NCI-H526 (cell line): Measurements from ENCODE around the gene ST6GALNAC5.
A peak's percentile ranks its signal among the peaks of the same experiment; 100 is the strongest.
"Not testable (repeated sequence)": the region's sequence is repeated elsewhere in the genome, so short reads cannot be mapped to it uniquely, and the experiment has no call there.

Experiments used
- DNase-seq, 2 experiments: peaks; one replicate each; lab custom pipeline; 2025; lab: John Stamatoyannopoulos, UW

Gene ST6GALNAC5

GRCh38 chr1:76866566-76866965 is 714 bp upstream of the ST6GALNAC5 start:
- no peak for DNase-seq

DNA sequence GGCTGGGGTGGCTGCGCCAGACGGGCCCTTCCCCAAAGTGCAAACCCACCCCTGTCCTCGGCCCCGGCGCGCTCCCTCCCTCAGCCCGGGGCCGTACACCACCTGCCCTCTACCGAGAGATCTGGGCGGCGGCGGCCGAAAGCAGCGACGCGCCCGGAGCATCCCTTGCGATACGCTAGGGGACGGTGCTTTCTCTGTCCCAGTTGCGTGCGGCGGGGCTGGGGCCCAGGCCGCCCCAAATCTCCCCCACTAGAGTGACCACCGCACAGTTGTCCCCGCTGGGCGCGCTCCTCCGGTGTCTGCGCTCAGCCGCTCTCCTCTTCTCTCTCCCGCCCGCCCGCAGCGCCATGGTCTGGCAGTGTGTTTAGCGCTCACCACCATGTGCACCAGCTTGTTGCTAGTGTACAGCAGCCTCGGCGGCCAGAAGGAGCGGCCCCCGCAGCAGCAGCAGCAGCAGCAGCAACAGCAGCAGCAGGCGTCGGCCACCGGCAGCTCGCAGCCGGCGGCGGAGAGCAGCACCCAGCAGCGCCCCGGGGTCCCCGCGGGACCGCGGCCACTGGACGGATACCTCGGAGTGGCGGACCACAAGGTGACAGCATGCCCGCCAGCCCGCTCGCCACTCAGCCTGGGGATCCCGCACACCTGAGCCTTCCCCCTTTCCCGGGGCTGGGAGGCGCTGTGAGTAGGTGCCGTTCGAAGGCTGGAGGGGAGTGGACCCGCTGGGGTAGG is 1.0 kb downstream of the ST6GALNAC5 start:
- DNase-seq, result peak; percentile 63 to 91

DNA sequence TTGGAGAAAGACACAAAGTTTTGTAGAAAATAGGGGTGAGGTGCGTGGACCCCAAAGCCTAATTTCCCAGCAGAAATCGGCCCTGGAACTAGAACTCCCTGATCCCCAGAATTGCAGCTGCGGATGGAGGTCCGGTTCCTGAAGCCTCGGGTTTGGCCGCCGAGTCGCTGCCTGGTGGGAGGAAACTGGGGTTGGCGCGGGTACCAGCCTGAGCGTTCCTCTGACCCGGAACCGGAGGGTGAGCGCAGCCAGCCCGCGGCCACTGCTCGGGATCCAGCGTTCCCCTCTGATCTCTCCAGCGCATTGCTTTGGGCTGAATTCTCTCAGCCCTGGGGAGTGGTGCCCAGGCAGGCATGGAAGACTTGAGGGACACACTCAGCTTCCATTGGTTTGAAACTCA is 1.6 kb downstream of the ST6GALNAC5 start:
- peak in 1 of 2 experiments; percentile 69 for DNase-seq

- no peak for DNase-seq
Observed at GRCh38 chr1:76870037-76870436, 2.8 kb downstream of the ST6GALNAC5 start.

- DNase-seq, result no peak
Observed at GRCh38 chr1:76871355-76871974, 4.2 kb downstream of the ST6GALNAC5 start.

DNA sequence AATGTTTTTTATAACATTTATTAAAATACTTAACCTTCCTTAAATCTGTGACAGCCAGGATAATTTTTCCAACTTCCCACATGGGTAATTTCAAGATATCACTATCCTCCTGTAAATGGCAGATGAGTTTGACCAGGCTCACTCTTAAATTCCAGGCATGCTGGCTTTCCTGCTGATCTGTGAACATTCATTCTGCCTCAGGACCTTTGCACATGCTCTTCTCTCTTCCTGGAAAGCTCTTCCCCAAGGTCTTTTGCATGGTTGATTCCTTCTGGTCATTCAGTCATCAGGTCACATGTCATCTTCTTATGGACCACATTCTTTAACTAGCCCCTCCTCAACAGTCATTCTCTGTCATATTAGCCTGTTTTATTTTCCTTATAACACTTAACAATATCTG is 5.7 kb downstream of the ST6GALNAC5 start:
- DNase-seq, result no peak

DNA sequence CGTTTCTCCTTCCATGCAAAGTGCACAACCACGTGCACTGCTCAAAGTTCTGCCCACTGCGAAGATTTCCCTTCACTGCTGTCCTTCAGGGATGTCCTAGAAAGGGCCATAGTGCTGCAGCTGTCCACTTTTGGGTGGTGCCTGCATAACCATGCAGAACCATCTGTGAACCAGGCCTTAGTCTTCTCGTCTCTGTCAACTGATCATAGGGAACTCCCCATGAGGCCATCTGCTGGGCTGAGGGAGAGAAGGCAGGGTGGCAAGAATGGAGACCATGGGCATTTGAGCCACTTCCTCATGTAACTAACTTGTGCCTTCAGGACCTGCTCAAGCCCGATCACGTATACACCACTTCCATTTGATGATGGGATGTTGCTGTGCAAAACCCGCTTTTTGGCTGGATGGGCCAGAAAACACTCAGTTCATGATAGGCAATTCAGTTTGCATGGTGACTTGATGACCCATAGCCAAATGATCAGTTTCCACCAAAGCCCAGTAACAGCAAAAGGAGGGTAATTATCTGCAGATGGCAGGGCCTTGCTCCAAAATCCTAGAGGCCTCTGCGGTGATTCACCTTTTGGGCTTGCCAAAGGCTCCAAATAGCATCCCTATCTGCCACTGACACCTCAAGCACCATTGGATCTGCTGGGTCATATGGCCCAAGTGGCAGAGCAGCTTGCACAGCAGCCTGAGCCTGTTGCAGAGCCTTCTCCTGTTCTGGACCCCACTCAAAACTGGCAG is 9.5 kb downstream of the ST6GALNAC5 start:
- DNase-seq, result no peak

GRCh38 chr1:76879014-76879413 is 11.7 kb downstream of the ST6GALNAC5 start:
- not testable (repeated sequence) for DNase-seq

DNA sequence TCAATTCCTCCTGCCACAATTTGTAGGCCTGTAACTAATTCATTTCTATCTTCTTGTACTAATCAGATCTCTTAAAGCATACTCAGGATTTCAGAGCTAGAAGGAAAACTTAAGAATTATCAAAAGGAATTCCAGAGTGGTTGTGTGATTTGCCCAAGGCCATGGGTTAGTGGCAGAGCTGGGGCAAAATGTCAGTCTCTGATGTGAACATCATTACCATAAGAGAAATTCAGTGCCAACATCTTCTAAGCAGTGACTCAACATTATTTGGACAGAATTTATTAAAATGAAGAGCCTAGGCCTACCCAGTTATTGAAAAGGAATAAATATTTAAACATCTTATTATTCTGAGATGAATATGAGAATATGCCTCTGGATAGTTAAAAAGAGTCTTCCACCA is 14.5 kb downstream of the ST6GALNAC5 start:
- DNase-seq, result no peak

DNA sequence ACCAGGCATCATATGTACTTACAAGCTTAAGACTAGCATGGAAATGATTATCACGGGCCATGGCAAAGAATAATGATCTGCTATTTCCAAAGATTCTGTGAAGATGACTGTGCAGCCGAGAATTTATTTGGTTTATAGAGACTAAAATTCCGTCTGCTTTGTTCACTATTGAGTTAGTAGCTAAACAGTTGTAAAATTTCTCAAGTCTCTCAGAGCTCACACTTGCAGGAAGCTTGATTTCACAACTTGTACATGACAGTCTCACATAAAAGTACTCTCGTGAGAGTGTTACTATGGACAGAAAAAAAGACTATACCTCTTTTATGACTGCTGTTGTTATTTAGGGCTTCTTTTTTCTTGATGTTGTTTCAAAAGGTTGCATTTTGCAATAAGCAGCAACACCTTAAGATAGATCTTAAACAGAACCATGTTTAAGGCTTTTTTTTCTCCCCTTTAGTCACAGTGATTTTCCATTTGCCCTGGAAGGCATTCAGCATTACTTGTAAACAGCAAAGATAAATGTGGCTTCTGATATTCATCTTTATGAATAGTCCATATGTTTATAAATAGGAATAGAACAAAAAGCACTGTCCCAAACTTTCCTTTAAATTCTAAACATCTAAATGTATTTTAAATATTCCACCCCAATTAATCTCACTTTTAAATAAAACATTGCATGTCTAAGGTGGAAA is 24.8 kb downstream of the ST6GALNAC5 start:
- no peak for DNase-seq

DNA sequence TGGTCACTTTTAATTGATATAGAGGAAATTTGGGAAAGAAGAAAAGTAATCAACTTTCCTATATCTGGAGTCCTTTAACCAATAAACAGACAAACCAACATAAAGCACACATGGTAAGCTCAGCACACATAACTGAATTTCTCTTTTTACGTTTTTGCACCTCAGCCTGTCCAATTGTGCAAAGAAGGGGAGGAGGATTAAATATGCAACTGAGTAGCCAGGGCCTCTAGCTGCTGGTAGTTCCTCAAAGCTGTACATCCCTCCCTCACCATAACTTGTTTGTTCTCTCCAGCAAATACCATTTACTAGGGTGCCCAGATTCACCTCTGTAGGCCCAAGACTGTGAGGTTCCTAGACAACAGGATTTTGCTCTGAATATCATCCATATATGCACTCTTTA is 25.4 kb downstream of the ST6GALNAC5 start:
- DNase-seq, result no peak

DNA sequence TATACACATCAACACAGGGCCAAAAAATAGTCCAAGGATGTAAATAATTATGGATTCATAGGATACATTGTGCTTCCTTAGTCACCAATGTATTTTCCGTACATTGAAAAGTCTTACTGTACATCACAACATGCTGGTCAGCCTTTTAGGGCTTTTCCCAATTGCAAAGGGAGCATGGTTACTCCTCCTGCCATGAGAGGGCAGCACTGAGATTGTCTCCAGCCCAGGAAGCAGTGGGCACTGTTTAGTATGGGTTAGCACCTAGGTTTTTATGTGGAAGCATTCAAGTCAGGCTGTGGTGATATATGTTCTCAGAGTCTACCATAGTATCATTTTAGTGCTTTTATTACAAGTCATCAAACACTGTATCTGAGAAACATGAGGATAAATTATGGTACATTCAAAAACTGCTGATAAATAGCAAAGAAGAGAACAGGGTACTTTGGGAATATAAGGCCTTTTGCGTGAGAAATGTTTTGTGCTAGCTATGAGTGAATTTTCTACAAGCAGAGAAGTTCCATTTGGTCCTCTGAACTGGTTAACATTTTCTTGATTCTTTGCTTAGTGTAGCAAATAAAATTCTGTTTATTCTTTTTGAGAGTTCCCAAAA is 34.0 kb downstream of the ST6GALNAC5 start:
- peak in 1 of 2 experiments; percentile 35 for DNase-seq

DNA sequence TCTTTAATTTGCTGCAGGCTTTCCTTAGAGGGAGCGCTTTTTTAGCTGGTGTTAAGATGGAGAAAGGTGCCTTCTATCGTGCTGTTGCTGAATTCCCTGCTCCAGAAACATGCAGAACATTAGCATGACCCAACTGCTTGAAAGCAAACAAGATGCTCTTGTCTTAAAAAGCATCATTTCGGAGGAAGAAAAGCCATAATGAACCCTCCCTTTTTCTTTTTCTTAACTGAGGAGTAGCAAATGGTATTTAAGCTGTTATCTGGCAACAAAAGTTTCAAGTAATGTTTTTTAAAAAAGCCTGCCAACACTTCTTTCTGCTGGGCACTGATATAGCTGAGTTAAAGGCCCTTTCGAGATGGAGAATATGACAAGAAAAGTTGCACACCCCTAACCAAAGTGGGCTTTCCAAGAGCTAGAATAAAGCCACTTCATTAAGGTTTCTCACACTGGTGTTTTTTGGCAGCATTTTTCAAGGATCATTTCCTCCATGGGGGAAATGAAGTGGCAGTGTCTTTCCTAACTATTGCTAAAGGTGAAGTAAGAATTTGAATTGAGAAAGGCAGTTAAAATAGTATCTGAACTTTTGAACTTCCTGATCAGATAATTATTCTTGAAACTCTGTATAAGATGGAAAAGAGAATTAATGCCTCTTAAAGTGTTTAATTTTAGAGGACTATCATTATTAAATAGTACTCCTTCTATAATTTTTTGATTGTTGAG is 38.8 kb downstream of the ST6GALNAC5 start:
- no peak for DNase-seq

- no peak for DNase-seq
Observed at GRCh38 chr1:76909311-76909710, 42.0 kb downstream of the ST6GALNAC5 start.

DNA sequence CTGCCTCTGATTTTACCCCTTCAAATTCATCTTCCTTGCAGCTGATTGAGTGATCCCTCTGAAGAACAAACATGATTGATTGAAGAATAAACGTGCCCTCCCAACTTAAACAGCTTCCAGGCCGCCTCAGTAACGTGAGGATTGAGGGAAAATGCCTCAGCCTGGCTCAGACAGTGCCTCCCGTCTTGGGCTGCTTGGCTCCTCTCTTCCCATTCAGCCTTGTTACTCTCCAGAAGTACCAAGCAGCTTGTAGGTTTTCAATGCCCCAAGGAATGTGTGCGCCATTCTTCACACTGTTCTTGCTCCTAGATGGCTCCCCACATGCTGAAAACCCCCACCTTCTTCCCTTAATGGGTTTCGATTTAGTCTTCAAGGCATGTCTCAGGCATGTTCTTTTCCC is 51.8 kb downstream of the ST6GALNAC5 start:
- no peak for DNase-seq

DNA sequence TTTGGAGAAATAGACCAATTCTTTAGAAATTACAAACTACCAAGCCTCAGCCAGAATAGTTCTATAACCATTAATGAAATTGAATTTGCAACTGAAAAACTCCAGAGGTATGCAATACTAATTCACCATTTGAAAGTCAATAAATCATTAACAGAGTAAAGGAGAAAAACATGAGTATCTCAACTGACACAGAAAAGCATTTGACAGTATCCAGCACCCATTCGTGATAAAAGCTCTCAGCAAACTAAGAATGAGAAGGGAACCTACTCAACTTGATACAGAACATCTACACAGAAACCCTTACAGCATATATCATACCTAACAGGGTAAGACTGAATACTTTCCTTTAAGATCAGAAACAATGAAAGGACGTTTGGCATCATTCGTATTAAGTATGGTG is 54.3 kb downstream of the ST6GALNAC5 start:
- DNase-seq, result no peak

- DNase-seq, result no peak
Observed at GRCh38 chr1:76925825-76926224, 58.5 kb downstream of the ST6GALNAC5 start.

DNA sequence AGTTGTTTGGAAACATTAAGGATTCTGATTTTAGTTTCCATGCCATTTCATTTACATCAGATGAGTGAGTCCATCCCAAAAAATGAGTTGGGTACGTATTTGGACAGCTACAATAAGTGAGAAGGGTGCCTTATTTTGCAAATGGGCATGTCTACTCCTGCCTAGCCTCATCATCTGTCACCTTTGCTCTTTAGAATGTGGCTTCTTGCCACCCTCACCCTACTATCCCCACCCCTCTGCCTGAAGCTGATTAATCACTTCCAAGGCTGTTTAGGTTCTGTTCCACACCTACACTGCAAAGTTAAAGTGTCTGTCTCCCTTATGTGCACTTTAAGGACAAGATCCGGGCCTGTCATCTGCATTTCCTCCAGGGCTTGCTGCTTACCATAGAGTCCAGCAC is 61.2 kb downstream of the ST6GALNAC5 start:
- DNase-seq, result no peak

- no peak for DNase-seq
Observed at GRCh38 chr1:76929136-76929535, 61.9 kb downstream of the ST6GALNAC5 start.

- peak; percentile 71 to 76 for DNase-seq
Observed at GRCh38 chr1:76933847-76934815, 66.9 kb downstream of the ST6GALNAC5 start.
